Lower leg skin (tissue), 4 donors: ENCODE data around the gene MORC2. TPM values are rescaled to one million over a fixed set of nuclear protein-coding genes. Genes with fewer than 3 reads are reported as not detected.

Source experiments
- DNase-seq, 2 donors: peaks; one replicate each; pipeline ENCODE4 v3.0.0-alpha.2; 2019; ENCODE audit warnings: low spot score in 2 of 2
- H3K4me3 ChIP-seq: fragments of 200-600 bp; sonication (generic); 2 replicates; pipeline ENCODE4 v1.5.1; 2017; ENCODE audit warnings: mild to moderate bottlenecking, low read depth; ENCODE audit not compliant: poor library complexity, severe bottlenecking
- POLR2A ChIP-seq, 2 donors: fragments of 450-650 bp; IDR thresholded peaks; one replicate each; pipeline ENCODE4 v1.6.1; 2016 to 2017; ENCODE audit warnings: antibody characterized with exemption in 2 of 2, mild to moderate bottlenecking in 1 of 2, moderate library complexity in 1 of 2
- WGBS, 2 donors: methylation state at CpG; one replicate each; pipeline ENCODE4 v1.1.5; 2018; 5-methylcytosine and 5-hydroxymethylcytosine counted together
- intact Hi-C: fragments of 100-400 bp; cut with DNase I; formaldehyde crosslinking; loops from one replicate; pipeline ENCODE4 v1.15.0; 2023; ENCODE audit warnings: low total_unique reads
- total RNA-seq, 4 donors: library from RNA; depleted of rRNA; stranded (reverse); fragments of >200 nt; gene quantifications; one replicate each; pipeline ENCODE4 v1.1.0, GENCODE V29; 2016
- TF ChIP-seq, protein P1 (sequence below), 3 donors: fragments of 450-650 bp; IDR thresholded peaks; one replicate each; pipeline ENCODE4 v1.5.1; 2016; ENCODE audit warnings: antibody characterized with exemption in 3 of 3, mild to moderate bottlenecking in 3 of 3, moderate library complexity in 2 of 3

MORC2 gene
- total RNA-seq, 4 donors from 2014 or later = 16.2 to 34.7 (median 21.4) TPM

DNA sequence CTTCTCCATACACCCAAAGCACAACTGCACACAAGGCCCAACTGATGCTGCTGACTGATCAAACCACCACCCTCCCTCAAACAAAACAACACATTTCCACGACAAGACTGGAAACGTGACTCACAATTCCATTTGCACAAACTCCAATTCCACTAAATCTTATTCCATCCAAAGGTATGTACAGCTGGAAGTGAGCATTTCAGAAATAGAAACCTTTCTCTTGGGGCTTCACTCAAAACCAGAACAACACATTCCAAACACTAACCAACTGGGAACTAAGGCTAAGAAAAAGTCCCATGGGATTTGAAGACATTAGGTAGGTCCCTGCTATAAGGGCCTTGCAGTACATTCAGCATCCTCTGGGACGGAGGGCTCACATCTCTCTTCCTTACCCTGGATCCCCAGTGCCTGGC is 19.6 kb downstream of the MORC2 start:
- intact Hi-C loops = loop anchor here (5.0 kb wide), 1 partner anchor 138 kb away; no protein-coding TSS in a partner anchor
- 51 to 57% methylated on average over 3 of the region's 3 CpGs for WGBS, 2 donors

DNA sequence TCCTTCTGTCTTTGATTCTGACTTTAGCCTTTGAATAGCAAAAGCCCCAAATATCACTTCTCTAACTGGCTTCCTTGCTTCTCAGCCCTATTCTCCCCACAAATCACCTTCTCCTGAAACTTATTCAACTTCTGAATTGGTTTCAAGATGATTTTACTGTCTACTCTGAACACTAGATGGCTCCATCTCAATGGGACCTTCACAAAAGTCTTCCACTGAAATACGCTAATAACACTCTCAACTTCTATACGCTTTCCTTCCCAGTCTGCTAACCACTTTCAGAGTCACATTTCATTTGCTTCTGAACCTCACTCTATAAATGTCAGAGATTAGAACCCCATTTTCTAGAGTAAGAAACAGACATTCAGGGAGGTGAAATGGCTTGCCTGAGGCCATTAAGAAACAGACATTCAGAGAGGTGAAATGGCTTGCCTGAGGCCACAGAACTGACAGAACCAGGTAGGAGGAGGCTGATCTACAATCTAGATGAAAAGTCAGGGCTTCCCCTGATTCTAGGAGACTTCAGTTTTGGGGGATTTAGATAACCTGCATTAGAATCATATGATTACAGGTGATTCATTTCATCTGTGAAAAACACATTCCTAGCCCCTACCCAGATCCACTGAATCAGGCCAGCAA is 20.6 kb downstream of the MORC2 start:
- TF ChIP-seq, protein P1, sequence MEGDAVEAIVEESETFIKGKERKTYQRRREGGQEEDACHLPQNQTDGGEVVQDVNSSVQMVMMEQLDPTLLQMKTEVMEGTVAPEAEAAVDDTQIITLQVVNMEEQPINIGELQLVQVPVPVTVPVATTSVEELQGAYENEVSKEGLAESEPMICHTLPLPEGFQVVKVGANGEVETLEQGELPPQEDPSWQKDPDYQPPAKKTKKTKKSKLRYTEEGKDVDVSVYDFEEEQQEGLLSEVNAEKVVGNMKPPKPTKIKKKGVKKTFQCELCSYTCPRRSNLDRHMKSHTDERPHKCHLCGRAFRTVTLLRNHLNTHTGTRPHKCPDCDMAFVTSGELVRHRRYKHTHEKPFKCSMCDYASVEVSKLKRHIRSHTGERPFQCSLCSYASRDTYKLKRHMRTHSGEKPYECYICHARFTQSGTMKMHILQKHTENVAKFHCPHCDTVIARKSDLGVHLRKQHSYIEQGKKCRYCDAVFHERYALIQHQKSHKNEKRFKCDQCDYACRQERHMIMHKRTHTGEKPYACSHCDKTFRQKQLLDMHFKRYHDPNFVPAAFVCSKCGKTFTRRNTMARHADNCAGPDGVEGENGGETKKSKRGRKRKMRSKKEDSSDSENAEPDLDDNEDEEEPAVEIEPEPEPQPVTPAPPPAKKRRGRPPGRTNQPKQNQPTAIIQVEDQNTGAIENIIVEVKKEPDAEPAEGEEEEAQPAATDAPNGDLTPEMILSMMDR (IDR thresholded peaks at IDR 0.05) = no peak
- TF ChIP-seq POLR2A (IDR thresholded peaks at IDR 0.05) = no peak
- intact Hi-C loops = loop anchor here (5.0 kb wide), 1 partner anchor 139 kb away; no protein-coding TSS in a partner anchor
- H3K4me3 ChIP-seq = no peak overlapping the region
- 9 to 10% methylated on average over 2 of the region's 2 CpGs for WGBS, 2 donors
- no peak for DNase-seq

More for the DNA sequence above, 19.6 kb downstream of the MORC2 start:
- TF ChIP-seq, protein P1 (IDR thresholded peaks at IDR 0.05) = no peak
- no peak for TF ChIP-seq POLR2A (IDR thresholded peaks at IDR 0.05)
- H3K4me3 ChIP-seq = no peak overlapping the region
- no peak for DNase-seq

DNA sequence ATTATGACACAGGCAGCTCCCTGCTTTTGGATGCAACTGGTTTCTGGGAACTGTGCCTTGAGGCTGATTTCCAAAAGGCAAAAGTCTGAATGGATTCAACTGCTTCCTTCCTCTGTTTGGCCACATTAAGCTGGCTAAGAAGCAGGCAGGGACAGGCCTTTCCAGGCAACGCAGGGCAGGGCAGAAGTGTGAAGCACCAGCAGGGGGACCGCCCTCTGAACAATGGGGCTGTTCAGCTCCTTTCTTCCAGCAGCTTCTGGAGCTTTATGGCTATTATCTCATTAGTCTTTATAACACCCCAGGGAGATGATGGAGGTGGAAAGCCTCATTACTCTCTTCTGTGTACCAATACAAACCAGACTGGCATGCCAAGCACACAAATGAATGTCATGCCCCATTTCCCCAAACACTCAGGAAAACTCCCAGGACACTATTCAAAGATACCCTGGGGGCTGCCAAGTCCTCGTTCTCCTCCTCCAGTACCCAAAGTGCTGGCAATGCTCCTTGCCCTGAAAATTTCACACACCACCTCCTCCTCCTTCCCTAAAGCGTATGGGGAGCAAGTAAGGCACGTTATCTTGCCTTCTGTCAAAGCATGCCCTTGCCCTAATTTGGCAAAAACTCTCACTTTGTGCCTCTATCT is 21.3 kb downstream of the MORC2 start:
- WGBS, 2 donors = 18 to 22% methylated on average over 5 of the region's 5 CpGs
- DNase-seq = peak in 1 of 2 donors; percentile 49

DNA sequence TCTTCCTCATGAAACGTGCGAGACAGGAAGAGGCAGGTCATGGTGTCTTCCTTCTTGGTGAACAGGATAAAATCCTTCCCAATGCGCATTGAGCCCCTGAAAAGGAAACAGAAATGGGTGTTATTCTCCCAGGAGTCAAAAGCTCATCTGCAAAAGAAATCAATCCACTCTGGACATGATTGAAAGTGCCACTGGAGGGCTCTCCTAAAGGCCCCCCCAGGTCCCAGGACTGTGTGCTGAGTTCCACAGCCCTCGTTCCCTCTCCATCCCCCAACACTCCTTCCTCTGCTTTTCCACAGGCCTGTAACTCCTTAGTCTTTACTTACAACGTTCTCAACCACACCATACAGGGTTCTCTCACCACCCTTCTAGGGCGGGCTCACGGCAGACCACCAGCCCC is 22.2 kb downstream of the MORC2 start:
- intact Hi-C loops = loop anchor here (5.0 kb wide), 1 partner anchor 141 kb away; no protein-coding TSS in a partner anchor
- WGBS, 2 donors = 69 to 77% methylated on average over 7 of the region's 7 CpGs
- TF ChIP-seq, protein P1 (IDR thresholded peaks at IDR 0.05) = no peak
- TF ChIP-seq POLR2A (IDR thresholded peaks at IDR 0.05) = no peak
- DNase-seq = no peak
- no peak overlapping the region for H3K4me3 ChIP-seq

More for the DNA sequence above, 21.3 kb downstream of the MORC2 start:
- no peak for TF ChIP-seq POLR2A (IDR thresholded peaks at IDR 0.05)
- TF ChIP-seq, protein P1 (IDR thresholded peaks at IDR 0.05) = no peak
- intact Hi-C loops = loop anchor here (5.0 kb wide), 1 partner anchor 140 kb away; no protein-coding TSS in a partner anchor
- H3K4me3 ChIP-seq = no peak overlapping the region

DNA sequence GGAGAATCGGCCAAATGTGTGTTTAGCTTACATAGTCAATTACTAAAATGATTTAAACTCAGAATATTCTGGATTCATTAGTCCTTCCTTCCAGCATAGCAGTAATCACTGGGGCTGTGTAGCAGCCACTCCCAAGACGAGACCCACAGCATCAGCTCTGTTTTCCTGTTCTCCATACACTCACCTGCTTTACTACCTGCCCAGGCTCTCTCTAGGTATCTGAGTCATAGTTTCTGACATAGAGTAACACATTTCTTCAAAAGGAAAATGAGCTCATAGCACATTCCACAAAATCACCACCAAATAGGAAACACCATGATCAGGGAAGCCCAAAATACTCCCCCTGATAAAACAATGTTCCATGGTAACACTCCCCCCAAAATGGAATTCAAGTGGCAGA is 22.9 kb downstream of the MORC2 start:
- TF ChIP-seq POLR2A (IDR thresholded peaks at IDR 0.05) = no peak
- TF ChIP-seq, protein P1 (IDR thresholded peaks at IDR 0.05) = no peak
- intact Hi-C loops = loop anchor here (5.0 kb wide), 1 partner anchor 142 kb away; no protein-coding TSS in a partner anchor
- no peak overlapping the region for H3K4me3 ChIP-seq
- no peak for DNase-seq
- WGBS, 2 donors = 79 to 83% methylated on average over 2 of the region's 2 CpGs
